HG02970 (cell line): ENCODE measurements around the gene ZNF91.
"Not testable (repeated sequence)": the region's sequence is repeated elsewhere in the genome, so short reads cannot be mapped to it uniquely, and the experiment has no call there.

Experiments used
- ATAC-seq: cut with Tn5 transposase; IDR thresholded peaks from one replicate; pipeline ENCODE4 v1.9.1; 2021; ENCODE audit warnings: mild to moderate bottlenecking, moderate library complexity, moderate number of reproducible peaks; ENCODE audit not compliant: unreplicated experiment, low FRiP score

ZNF91 gene

DNA sequence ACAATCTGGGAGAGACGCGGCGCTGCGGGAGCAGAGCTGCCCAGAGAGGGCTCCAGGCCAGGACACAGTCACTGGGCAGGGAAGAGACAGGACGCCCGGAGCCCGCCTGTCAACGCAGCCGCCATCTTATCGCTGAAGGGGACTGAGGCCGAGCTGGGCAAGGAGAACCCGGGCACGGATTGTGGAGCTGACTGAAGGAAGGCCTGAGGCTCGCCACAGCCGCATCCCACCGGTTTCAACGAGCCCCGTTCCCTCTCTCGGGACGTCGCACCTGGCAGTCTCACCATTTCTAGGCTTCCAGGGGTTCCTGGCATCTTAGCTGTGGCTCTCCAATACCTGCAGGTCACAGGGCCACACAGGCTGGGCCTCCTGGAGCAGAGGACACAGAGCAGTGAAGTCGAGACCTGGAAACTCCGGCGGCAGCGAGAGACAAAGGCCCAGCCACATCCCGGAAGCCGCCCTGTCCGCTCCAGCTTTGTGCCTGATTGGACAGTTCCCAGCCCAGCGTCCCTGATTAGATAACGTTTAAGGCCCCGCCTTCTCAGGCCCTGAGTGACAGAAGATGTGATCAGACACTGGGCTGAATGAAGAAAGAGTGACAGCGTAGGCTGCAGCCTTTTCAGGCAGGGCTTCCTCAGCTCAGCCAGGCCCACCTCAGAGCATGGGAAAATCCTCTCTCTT is at the start of gene ZNF91:
Gene ZNF91, minus strand, starts transcription at position 431 of the 681 bp plus-strand sequence. Its CDS starts 117 bp downstream, at position 314.
- ATAC-seq, result peak; percentile 95

DNA sequence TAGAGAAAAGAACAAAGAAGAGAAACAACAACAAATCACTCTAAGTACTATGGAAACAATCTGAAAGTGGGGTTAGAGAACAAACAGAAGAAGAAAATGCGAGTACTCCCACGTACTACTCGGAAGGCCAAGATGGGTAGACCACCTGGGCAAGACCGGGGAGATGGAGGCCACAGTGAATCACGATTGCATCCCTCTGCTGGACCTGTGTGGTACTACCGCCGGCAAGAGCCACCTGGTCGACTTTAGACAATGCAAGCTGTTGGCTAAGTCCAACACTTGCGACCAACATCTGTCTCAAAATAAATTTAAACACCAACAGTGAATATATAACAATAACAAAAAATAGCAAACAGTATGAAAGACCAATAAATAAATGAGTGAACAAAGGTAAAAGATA is 45.5 kb upstream of the ZNF91 start:
- ATAC-seq, result no peak

DNA sequence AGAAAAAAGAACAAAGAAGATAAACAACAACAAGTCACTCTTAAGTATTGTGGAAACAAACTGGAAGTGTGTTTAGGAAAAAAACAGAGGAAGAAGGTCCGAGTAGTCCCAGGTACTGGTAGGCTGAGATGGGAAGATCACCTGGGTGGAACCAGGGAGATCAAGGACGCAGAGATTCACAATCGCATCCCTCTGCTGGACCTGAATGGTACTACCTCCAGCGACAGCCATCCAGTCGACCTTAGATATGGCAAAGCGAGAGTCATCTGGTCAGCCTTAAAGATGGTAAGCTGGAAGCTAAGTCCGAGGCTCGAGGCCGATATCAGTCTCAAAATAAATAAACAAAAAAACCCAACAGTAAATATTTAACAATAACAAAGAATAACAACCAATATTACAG is 44.9 kb upstream of the ZNF91 start:
- no peak for ATAC-seq

DNA sequence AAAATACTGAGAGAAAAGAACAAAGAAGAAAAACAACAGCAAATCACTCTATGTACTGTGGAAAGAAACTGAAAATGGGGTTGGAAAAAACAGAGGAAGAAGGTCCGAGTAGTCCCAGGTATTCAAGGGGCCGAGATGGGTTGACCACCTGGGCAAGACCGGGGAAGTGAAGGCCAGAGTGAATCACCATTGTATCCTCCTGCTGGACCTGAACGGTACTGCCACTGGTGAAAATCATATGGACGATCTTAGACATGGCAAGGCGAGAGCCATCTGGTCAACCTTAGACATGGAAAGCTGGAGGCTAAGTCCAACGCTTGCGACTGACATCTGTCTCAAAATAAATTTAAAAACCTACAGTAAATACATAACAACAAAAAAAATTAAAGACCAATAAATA is 44.4 kb upstream of the ZNF91 start:
- ATAC-seq, result no peak

DNA sequence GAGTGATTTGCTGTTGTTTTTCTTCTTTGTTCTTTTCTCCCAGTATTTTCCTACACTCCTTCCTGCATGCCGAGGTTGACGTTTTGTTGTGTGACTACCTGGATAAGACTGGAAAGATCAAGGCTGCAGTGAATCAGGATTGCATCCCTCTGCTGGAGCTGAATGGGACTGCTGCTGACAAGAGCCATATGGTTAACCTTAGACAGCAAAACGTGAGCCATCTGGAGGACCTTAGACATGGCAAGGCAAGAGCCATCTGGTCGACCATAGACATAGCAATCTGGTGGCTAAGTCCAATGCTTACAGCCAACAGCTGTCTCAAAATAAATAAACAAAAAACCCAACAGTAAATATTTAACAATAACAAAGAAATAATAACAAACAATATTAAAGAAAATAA is 42.6 kb upstream of the ZNF91 start:
- no peak for ATAC-seq

DNA sequence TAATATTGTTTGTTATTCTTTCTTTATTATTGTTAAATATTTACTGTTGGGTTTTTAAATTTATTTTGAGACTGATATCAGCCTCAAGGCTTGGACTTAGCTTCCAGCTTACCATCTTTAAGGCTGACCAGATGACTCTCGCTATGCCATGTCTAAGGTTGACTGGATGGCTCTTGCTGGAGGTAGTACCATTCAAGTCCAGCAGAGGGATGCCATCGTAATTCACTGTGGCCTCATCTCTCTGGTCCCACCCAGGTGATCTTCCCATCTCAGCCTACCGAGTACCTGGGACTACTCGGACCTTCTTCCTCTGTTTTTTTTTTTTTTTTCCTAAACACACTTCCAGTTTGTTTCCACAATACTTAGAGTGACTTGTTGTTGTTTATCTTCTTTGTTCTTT is 41.7 kb upstream of the ZNF91 start:
- ATAC-seq, result no peak

DNA sequence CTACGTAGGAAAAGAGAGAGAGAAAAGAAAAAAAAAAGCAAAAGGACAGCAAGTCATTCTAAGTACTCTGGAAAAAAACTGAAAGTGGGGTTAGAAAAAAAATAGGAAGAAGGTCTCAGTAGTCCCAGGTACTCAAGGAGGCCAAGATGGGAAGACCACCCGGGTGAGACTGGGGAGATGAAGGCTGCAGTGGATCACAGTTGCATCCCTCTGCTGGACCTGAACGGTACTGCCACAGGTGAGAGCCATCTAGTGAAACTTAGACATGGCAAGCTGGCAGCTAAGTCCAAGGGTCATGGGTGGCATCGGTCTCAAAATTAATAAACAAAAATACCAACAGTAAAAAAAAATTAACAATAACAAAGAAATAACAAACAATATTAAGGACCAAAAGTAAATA is 41.0 kb upstream of the ZNF91 start:
- no peak for ATAC-seq

DNA sequence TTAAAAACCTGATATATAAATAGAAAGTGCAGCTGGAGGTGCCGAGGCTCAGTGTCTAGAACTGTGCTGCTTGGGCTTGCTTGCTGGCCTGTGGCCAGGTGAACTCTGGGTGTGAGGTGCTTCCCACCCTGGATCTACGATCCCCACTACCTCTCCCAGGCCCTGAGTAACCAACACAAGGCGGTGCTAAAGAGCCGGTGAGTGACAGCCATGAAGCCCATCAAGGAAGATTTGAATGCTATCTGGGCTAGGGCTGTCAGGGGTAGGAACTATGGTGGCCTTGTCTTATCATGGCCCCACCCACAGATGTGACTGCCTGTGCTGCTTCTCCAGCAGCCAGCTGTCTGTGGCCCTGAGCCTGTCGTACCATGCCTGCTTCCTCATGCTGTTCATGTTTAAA is 25.6 kb upstream of the ZNF91 start:
- ATAC-seq, result no peak

DNA sequence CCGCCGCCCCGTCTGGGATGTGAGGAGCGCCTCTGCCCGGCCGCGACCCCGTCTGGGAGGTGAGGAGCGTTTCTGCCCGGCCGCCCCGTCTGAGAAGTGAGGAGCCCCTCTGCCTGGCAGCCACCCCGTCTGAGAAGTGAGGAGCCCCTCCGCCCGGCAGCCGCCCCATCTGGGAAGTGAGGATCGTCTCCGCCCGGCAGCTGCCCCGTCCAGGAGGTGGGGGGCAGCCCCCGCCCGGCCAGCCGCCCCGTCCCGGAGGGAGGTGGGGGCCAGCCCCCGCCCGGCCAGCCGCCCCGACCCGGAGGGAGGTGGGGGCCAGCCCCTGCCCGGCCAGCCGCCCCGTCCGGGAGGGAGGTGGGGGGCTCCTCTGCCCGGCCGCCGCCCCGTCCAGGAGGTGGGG is 24.0 kb upstream of the ZNF91 start:
- ATAC-seq, result not testable (repeated sequence)

DNA sequence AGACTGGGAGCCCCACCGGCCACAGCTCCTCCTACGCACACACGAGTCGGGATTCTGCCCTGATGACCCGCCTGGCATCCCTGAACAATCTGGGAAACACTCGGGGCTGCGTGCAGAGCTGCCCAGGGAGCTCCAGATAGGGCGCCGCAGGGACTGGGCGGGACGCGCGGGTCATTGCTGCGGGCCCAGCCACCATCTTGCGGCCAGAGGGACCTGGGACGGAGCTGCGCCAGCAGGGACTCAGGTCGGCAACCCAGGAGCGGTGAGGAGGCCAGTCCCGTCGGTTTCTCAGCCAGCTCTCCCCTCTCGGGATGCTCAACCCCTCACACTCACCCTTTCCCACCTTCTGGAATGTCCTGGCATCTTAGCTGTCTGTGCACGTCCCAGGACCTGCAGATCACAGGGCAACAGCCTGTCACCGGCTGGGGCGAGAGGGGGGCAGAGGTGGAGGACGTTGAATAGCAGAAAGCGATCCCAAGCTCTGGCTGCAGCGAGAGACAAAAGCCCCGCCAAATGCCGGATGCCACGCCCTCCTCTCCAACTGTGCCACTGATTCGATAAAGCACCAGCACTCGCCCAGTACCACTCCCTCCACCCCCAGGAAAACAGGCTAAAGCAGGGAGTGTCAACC is 20.4 kb upstream of the ZNF91 start:
- ATAC-seq, result no peak

DNA sequence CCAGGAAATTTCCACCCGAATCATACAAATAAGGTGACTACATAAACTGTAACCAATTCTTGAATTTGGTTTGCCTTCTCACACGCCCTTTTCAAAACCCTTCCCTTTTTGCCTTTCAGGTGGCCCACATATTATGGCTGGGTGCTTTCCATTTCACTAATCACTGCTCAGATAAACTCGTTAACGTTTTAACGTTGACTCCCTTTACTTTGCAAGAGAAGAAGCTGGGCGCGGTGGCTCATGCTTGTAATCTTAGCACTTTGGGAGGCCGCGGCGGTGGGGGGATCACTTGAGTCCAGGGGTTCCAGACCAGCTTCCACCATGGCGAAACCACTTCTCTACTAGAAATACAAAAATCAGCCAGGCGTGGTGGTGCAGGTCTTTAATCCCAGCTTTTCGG is 19.8 kb upstream of the ZNF91 start:
- no peak for ATAC-seq

DNA sequence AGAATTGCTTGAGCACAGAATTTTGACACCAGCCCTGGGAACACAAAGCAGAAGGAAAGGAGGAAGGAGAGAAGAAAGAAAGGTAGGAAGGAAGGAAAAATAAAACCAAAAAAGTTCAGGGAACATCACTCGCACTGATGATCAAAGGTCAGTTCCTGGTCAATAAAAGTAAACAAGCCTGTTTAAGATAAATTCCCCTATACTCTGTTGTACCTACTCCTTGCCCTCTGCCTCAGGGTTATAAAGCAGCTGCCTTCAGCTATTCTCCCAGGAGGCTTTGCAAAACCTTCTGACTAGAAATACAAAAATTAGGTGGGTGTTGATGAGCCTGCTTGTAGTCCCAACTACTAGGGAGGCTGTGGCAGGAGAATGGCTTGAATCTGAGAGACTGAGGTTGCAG is 14.9 kb upstream of the ZNF91 start:
- no peak for ATAC-seq

DNA sequence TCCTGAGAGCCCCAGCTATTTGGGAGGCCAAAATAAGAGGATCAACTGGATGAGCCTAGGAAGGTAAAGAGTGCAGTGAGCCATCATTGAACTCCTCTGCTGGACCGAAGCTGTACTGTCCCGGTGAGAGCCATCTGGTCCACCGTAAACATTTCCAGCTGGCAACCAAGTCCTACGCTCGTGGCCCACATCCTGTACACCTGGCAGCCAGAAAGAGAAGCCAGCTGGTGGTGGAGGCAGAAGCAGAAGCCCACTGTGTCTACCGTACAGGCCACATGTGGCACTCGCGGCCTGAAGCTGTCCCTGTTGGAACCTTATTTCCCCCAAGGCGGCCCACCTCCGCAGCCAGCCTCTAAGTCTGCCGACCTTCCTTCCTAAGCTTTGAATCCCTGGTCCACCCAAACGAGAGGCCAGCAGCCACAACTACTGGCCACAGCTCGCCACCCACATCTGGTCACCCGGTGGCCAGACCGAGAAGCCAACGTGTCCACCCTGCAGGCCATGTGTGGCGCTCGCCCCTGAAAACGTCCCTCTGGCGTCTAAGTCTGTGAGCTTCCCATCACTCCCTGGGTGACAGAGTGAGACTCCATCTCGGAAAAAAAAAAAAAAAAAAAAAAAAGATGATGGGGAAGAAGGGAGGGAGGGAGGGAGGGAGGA is 14.2 kb upstream of the ZNF91 start:
- ATAC-seq, result no peak

DNA sequence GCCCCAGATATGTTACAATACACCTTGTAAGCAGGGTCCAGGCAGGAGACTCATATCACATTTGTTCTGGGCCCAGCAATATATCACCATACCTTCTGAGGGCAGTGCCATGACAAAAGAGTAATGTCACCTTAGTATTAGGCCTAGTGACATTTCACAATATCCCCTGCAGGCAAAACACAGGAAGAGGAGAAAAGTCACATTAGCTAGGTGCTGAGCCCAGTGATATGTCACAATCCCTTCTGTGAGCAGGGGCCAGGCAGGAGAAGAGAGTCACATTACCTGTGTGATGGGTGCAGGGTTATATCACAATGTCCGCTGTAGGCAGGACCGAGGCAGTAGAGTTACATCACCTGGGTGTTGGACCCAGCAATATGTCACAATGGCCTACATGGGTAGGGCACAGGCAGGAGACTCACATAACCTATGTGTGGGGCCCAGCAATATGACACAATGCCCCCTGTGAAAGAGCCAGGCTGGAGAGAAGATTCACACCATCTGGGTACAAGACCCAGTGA is 12.4 kb upstream of the ZNF91 start:
- ATAC-seq, result no peak

DNA sequence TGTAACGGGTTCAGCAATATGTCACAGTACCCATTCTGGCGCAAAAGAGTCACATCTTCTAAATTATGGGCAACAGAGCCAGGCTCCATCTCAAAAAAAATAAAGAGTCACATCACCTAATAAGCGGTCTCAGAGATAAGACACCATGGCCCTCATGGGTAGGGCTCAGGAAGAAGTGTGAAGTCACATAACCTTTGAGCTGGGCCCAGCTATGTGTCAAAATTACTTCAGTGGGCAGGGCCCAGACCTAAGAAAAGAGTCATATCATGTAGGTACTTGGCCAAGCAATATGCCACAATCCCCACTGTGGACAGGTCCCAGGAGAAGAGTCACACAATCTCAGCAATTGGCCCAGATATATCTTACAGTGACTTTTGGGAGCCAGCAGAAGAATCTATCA is 11.4 kb upstream of the ZNF91 start:
- no peak for ATAC-seq

DNA sequence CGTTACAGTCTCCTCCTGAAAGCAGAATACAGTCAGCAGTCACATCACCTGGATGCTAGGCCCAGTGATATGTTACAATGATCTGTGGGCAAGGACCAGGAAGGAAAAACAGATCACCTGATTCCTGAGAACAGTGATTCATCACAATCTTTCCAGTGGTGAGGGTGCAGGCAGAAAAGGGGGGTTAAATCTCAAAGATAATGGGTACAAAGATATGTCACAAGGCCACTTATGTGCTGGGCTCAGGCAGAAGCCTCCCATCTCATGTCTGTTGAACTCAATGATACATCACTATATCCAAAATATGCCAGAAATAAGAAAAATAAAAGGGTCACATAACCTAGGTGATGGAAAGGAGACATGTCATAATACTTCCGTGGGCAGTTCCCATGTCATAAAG is 10.8 kb upstream of the ZNF91 start:
- ATAC-seq, result no peak

DNA sequence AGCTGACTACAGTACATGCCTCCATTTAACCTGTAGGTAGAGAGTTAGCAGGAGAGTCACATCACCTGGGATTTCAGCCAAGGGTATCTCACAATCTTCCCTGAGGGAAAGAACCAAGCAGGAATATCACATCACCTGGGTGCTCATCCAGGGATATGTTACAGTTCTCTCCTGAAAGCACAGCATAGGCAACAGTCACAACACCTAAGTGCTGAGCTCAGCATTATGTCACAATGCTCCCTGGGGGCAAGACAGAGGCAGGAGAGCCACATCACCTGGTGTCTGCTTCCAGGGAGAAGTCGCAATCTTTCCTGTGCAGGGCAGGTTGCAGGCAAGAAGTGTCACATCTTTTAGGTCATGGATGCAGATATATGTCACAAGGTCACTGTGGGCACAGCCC is 9.4 kb upstream of the ZNF91 start:
- no peak for ATAC-seq

DNA sequence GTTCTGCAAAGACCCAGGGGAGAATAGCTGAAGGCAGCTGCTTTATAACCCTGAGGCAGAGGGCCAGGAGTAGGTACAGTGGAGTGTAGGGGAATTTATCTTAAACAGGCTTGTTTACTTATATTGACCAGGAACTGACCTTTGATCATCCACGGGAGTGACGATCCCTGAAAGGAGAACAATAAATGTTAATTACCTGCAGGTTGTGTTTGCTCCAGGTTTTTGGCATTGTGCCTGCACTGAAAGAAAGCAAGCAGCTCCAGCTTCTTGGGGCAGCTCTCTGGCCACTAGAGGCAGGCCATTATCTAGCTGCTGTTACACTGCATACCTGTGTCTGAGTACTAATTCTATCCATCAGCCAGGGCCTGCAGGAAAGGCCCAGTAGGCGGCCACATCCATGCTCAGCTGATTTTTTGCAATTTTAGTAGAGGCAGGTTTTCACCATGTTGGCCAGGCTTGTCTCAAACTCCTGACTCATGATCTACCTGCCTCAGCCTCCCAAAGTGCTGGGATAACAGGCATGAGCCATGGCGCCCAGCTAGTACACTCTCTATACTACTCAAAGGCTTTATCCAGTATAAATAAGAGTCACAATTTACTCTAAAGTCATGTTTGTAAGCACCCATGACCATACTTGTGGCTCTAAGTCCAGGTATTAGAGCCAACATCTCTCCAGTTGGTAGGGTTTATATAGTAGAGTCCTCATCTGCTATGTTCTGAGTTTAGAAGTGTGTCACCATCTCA is 8.5 kb upstream of the ZNF91 start:
- ATAC-seq, result no peak

DNA sequence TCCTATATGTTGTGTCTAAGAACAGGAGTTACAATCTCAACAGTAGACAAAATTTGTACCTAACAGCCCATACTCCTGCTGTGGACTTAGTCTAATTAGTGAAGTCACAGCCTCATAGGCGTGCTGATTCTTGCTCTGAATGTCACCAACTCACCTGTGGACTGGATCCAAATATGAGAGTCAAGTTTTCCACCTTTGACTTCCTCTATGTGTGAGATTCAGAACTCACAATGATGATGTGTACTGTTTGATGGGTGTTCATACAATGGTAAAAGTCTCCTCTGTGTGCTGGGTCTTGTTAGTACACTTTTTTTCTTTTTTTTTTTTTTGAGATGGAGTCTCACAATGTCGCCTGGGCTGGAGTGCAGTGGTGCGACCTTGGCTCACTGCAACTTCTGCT is 7.8 kb upstream of the ZNF91 start:
- no peak for ATAC-seq

DNA sequence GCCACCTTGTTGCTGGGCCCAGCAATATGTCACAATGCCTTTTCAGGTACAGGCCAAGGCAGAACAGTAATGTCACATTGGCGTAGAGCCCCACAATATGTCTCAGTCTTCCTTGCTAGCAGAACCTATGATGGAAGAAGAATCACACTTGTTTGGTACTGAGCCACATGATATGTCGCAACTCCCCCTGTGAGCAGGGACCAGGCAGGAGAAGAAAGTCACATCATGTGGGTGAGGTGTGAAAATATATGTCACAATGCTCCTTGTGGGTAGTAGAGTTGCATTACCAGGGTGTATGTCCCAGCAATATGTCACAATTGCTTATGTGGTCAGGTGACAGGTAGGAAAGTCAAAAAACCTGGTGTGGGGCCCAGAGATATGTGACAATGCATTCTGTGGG is 7.1 kb upstream of the ZNF91 start:
- no peak for ATAC-seq

DNA sequence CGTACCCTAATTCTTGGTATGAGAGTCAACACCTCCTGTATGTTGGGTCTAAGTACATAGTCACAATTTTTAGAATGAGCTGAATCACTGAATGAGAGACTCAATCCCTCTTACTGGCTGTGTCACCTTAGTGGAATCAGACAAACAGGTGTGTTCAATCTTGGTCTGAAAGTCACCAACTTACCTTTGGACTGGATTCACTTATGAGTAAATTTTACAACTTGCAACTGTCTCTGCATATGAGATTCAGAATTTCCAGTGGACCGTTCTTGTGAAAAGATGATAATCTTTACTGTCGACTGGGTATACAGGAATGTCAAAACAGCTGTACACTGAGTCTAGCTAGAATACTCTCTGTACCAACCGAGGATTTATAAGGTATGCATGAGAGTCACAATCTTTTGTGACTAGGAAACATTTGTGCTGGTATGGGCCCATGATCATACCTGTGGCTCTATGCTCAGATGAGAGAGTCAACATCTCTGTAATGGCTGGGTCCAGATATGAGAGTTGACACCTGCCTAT is 5.9 kb upstream of the ZNF91 start:
- ATAC-seq, result no peak
